Measurements from ENCODE around the gene NOVA2. TPM values are rescaled to one million over a fixed set of nuclear protein-coding genes. Genes with fewer than 3 reads are reported as not detected.

The NOVA2 gene
- total RNA-seq, 1 experiment from 2014 or later: 2.5 TPM

- ATAC-seq: no peak
- no peak overlapping the region for H3K4me3 ChIP-seq (replicated peaks in 1 of 2; ENCODE audit: low read depth in 1 of 2, low read length in 2 of 2)
- H4K20me1 ChIP-seq (ENCODE audit: insufficient read depth): no peaks in the 10 kb centered on the region
- peaks cover 4 to 6% of the 10 kb centered on the region in 2 experiments; a peak in 3 of 4 replicates for H3K4me1 ChIP-seq (ENCODE audit: control insufficient read depth in 1 of 2, insufficient read depth in 2 of 2, low read length in 2 of 2)
- H3K4me2 ChIP-seq (ENCODE audit: low read length): no peak overlapping the region
- intact Hi-C loops (cut with micrococcal nuclease): no loop called here
- DNase-seq (ENCODE audit: low read depth, low spot score): no peak
- CTCF ChIA-PET: interaction anchor here (0.7 to 1.2 kb wide), 2 partner anchors 14 to 26 kb away, joined by 3 read pairs; no protein-coding TSS in a partner anchor
- no peaks in the 10 kb centered on the region for H3K27me3 ChIP-seq (ENCODE audit: insufficient read depth, low read length)
- H2AFZ ChIP-seq (ENCODE audit: low read depth, low read length, poor library complexity, severe bottlenecking): no peak overlapping the region
- H3K9me3 ChIP-seq (ENCODE audit: control insufficient read depth in 1 of 2, insufficient read depth in 1 of 2, low read depth in 1 of 2, low read length in 2 of 2): no peaks in the 10 kb centered on the region
- peaks cover 7% of the 10 kb centered on the region; the same call in 1 of the 2 replicates for H3K79me2 ChIP-seq (ENCODE audit: insufficient read depth, low read length)
- no peak overlapping the region for H3K9ac ChIP-seq (ENCODE audit: low read length)
- no peaks in the 10 kb centered on the region; a peak in 1 of 4 replicates for H3K36me3 ChIP-seq (ENCODE audit: control insufficient read depth in 1 of 2, insufficient read depth in 2 of 2, low read length in 2 of 2)
- RAD21 ChIA-PET (ENCODE audit: low non-redundant PET in 1 of 2, low total read pairs in 2 of 2, uncharacterized antibody in 2 of 2, unreplicated experiment in 2 of 2): no interaction called here
- no peak overlapping the region for H3K27ac ChIP-seq (ENCODE audit: low read depth, low read length)
- BruUV-seq (replicated peaks): no TSS peak
- POLR2A ChIA-PET: no interaction called here
- H3K9me2 ChIP-seq (ENCODE audit: insufficient read depth): no peaks in the 10 kb centered on the region
- TF ChIP-seq POLR2A (IDR thresholded peaks at IDR 0.05; ENCODE audit: borderline replicate concordance, extremely low read depth, insufficient read depth, insufficient read length) (no peak), SRF (IDR thresholded peaks at IDR 0.05; ENCODE audit: low read depth) (no peak)
Observed at GRCh38 chr19:46002678-46003275, 29.1 kb upstream of the NOVA2 start.

- H3K4me3 ChIP-seq (replicated peaks in 1 of 2; ENCODE audit: low read depth in 1 of 2, low read length in 2 of 2): no peak overlapping the region
- H3K9me3 ChIP-seq (ENCODE audit: control insufficient read depth in 1 of 2, insufficient read depth in 1 of 2, low read depth in 1 of 2, low read length in 2 of 2): no peaks in the 10 kb centered on the region
- no peaks in the 10 kb centered on the region; a peak in 1 of 4 replicates for H3K36me3 ChIP-seq (ENCODE audit: control insufficient read depth in 1 of 2, insufficient read depth in 2 of 2, low read length in 2 of 2)
- H3K27ac ChIP-seq (ENCODE audit: low read depth, low read length): no peak overlapping the region
- no peak overlapping the region for H3K9ac ChIP-seq (ENCODE audit: low read length)
- H3K4me2 ChIP-seq (ENCODE audit: low read length): no peak overlapping the region
- no TSS peak for BruUV-seq (replicated peaks)
- H3K27me3 ChIP-seq (ENCODE audit: insufficient read depth, low read length): no peaks in the 10 kb centered on the region
- RAD21 ChIA-PET (ENCODE audit: low non-redundant PET in 1 of 2, low total read pairs in 2 of 2, uncharacterized antibody in 2 of 2, unreplicated experiment in 2 of 2): no interaction called here
- ATAC-seq (peak; percentile 73), DNase-seq (ENCODE audit: low read depth, low spot score) (no peak)
- H2AFZ ChIP-seq (ENCODE audit: low read depth, low read length, poor library complexity, severe bottlenecking): no peak overlapping the region
- peaks cover 14% of the 10 kb centered on the region; the same call in 1 of the 2 replicates for H3K79me2 ChIP-seq (ENCODE audit: insufficient read depth, low read length)
- CTCF ChIA-PET: no interaction called here
- intact Hi-C loops (cut with micrococcal nuclease): no loop called here
- POLR2A ChIA-PET: no interaction called here
- H4K20me1 ChIP-seq (ENCODE audit: insufficient read depth): no peaks in the 10 kb centered on the region
- H3K4me1 ChIP-seq (ENCODE audit: control insufficient read depth in 1 of 2, insufficient read depth in 2 of 2, low read length in 2 of 2): peaks cover 2 to 5% of the 10 kb centered on the region in 2 experiments; a peak in 3 of 4 replicates
- no peaks in the 10 kb centered on the region for H3K9me2 ChIP-seq (ENCODE audit: insufficient read depth)
- no peak for TF ChIP-seq EGR1 (IDR thresholded peaks at IDR 0.05; ENCODE audit: low read depth)
- no peak for TF ChIP-seq EZH2phosphoT487 (IDR thresholded peaks at IDR 0.05; ENCODE audit: borderline replicate concordance)
- TF ChIP-seq CTCF (IDR thresholded peaks at IDR 0.05 in 2 of 3, conservative IDR thresholded peaks at IDR 0.05 in 1 of 3; ENCODE audit: borderline replicate concordance in 1 of 3, insufficient read depth in 1 of 3, low read depth in 2 of 3, low read length in 2 of 3): no peak
- no peak for TF ChIP-seq ZNF274 (IDR thresholded peaks at IDR 0.05; ENCODE audit: low read depth, low read length)
- no peak for TF ChIP-seq ZBTB33 (IDR thresholded peaks at IDR 0.05; ENCODE audit: extremely low read depth, insufficient replicate concordance, low read length)
- no peak for TF ChIP-seq YY1 (IDR thresholded peaks at IDR 0.05; ENCODE audit: extremely low read depth, insufficient replicate concordance, low read depth, low read length)
- no peak for TF ChIP-seq RAD21 (IDR thresholded peaks at IDR 0.05; ENCODE audit: low read depth)
- TF ChIP-seq CEBPB (IDR thresholded peaks at IDR 0.05; ENCODE audit: low read depth): no peak
- no peak for TF ChIP-seq JUND (IDR thresholded peaks at IDR 0.05)
- TF ChIP-seq SRF (IDR thresholded peaks at IDR 0.05; ENCODE audit: low read depth): no peak
- no peak for TF ChIP-seq ATF3 (IDR thresholded peaks at IDR 0.05)
- no peak for TF ChIP-seq FOSL1 (IDR thresholded peaks at IDR 0.05; ENCODE audit: low read depth)
- TF ChIP-seq MAX (IDR thresholded peaks at IDR 0.05): no peak
Observed at GRCh38 chr19:46000491-46001246, 27.0 kb upstream of the NOVA2 start.
